LNCAP (cell line): ENCODE results near the gene SPARC.

ENCODE experiments used
- CTCF ChIP-seq: fragments of 450-650 bp; IDR thresholded peaks from 2 replicates; pipeline ENCODE4 v1.5.1; 2017; ENCODE audit warnings: mild to moderate bottlenecking

SPARC gene

GRCh38 chr5:151631941-151632340, 54.8 kb downstream of the SPARC start:
- TF ChIP-seq CTCF = no peak

- TF ChIP-seq CTCF = no peak
Measured at GRCh38 chr5:151630088-151630487, 56.6 kb downstream of the SPARC start.

- TF ChIP-seq CTCF = no peak
Measured at GRCh38 chr5:151628112-151628823, 58.4 kb downstream of the SPARC start.

GRCh38 chr5:151627650-151628049, 59.1 kb downstream of the SPARC start:
- no peak for TF ChIP-seq CTCF

GRCh38 chr5:151625285-151625684, 61.4 kb downstream of the SPARC start:
- TF ChIP-seq CTCF = no peak

GRCh38 chr5:151624476-151624875, 62.2 kb downstream of the SPARC start:
- no peak for TF ChIP-seq CTCF

- no peak for TF ChIP-seq CTCF
Measured at GRCh38 chr5:151622367-151623088, 64.2 kb downstream of the SPARC start.
